HG03565 (cell line): ENCODE data around the gene SSH2.
"Not testable (repeated sequence)": the region's sequence is repeated elsewhere in the genome, so short reads cannot be mapped to it uniquely, and the experiment has no call there.

ENCODE experiments used
- ATAC-seq: cut with Tn5 transposase; IDR thresholded peaks from one replicate; pipeline ENCODE4 v1.9.1; 2021; ENCODE audit warnings: mild to moderate bottlenecking, moderate library complexity; ENCODE audit not compliant: unreplicated experiment

The SSH2 gene

GRCh38 chr17:29929006-29929532 is 959 bp downstream of the SSH2 start:
- no peak for ATAC-seq

GRCh38 chr17:29927546-29927945 is 2.5 kb downstream of the SSH2 start:
- no peak for ATAC-seq

GRCh38 chr17:29924786-29925185 is 5.2 kb downstream of the SSH2 start:
- no peak for ATAC-seq

DNA sequence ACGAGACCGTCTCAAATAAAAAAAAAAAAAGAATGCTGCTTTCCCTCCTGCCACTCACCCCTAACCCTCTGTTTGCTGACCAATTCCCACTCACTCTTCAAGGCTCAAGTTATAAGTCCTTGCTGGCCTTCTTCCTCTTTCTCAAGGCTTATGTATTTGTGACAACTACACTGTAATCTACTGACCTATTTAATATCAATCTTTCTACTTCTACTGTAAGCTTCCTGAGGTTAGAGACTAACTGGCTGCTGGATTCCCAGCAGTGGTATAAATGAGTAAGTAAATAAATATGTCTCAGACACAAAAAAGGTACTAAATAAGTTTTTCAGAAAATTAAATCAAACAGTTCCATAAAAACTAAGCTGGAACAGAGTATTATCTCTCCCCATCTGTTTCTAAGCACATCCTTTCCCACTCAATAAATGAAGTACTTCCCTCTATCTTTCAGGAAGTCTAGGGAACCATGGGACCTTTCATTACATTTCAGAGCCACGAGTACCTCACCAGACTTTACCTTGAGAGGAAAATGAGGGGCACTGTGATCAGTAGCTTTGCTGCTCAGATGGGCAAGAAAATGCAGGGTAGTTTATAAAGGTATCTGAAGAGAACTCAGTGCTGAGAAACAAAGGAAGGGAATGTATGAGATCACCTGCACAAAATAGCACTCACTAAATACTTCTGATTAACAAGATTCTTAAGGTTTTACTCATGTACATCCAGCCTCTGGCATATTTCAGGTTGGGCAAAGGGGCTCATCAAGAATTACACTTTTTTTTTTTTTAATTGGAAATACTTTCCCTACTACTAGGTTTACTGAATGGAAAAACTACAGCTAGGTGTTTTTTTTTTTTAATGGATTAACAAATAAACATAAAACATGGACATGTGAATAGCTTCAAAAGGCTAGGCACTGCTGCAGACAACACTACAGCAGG is 10.8 kb downstream of the SSH2 start:
- ATAC-seq, result no peak

- ATAC-seq, result no peak
These were observed 12.0 kb downstream of the SSH2 start for GRCh38 chr17:29918016-29918415.

DNA sequence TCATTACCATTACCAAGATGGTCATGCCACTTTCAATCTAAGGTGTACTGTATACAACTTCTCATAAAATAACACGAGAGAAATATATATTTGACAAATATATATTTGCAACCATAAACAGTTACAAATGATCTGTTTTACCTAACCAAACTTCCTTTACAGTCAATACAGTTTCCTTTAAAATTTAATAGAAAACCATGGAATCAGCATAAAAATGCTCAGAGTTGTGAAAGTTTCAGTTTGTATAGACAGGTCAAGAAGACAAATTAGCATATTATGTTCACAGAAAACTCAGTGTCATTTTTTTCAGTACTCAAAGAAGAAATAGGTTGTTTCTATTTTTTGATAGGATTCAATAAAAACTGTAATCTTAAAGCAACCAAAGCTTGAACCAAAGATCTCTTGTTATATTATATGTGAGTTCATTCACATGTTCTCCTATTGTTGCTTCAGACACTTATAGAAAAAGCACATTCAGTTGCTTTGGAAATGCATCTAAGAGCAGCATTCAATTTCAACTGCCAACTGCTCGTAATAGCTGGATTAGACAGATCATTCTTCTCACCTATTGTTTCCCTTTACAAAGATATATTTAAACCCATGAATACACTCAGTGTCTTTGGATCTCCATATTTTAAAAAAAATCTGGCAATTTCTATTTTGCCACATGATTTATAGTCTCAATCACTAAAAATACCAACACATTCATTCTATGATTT is 15.1 kb downstream of the SSH2 start:
- ATAC-seq, result no peak

DNA sequence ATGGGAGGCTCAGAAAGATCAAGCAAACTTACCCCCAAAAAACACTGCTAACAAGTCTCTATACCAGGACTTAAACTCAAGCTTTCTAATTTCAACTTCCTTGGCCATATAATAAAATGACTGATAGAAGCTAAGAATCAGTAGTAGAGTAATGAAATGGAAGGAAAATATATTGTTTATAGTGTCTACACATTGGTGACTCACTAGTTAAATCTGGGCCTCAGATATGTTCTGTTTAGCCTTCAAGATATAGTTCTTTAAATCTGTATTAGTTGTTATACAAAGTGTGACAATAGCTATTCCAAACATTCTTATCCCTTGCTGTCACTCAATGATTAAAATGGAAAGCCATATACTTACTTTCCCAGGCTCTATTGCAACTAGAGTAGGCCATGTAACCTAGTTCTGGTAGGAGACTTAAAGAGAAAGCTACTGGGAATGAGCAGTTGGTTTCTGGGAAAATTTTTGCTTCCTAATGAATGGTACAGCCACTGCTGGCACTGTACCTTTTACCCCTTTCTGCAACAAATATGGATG is 18.3 kb downstream of the SSH2 start:
- ATAC-seq, result no peak

DNA sequence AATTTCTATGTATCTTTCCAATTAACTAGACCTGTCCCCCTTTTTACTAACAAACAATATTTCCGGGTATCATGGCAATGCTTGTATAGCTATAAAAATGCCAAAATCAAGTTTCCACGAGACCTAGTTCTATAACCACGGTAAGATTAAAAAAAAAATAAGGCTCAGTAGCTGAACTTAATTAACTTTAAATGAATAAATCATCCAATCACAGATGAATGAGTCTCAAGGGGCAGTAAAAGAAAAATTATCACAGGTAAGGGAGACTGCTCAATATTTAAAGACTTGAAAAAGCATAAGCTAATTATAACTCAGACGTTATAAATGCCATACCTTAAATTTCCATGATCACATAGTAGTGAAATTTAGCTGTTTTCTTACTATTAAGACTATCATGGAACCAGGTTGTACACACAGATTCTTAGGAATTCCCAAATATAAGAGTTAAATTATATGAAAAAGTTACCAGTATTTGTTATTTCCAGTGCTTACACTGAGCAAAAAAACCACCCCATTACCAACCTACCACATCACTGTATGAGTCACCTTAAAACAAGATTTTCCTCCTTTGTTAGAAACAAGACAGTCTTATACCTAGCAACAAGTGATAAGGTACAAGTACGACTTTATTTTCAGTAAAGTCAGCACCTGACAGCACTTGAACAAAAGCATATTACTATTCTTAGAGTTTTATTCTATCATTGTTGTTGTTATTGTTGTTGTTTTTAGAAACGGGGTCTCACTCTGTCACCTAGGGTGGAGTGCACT is 20.6 kb downstream of the SSH2 start:
- no peak for ATAC-seq

GRCh38 chr17:29906969-29907368 is 23.1 kb downstream of the SSH2 start:
- no peak for ATAC-seq

- no peak for ATAC-seq
These were observed 24.2 kb downstream of the SSH2 start for GRCh38 chr17:29905879-29906167.

- no peak for ATAC-seq
These were observed 24.7 kb downstream of the SSH2 start for GRCh38 chr17:29905086-29905878.

GRCh38 chr17:29903471-29903870 is 26.6 kb downstream of the SSH2 start:
- no peak for ATAC-seq

- ATAC-seq, result not testable (repeated sequence)
These were observed 32.9 kb downstream of the SSH2 start for GRCh38 chr17:29897136-29897535.

DNA sequence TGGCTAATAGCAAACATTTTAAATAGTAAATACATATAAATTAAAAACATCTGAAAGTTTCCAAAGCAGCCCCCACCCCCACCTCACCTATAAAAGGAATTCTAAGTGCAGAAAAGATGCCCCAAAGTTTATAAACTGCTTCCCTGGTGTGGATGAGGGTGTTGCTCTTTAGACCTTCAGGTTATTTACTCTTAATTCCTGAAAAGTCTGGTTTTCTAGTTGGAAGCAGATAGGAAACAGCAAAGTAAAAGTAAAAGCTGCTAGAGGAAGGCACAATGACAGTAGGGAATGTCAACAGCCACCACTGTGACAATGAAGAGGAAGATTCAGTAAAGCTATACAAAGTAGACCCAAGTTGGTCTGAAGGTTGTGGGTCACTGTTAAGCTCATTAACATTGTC is 37.8 kb downstream of the SSH2 start:
- no peak for ATAC-seq

DNA sequence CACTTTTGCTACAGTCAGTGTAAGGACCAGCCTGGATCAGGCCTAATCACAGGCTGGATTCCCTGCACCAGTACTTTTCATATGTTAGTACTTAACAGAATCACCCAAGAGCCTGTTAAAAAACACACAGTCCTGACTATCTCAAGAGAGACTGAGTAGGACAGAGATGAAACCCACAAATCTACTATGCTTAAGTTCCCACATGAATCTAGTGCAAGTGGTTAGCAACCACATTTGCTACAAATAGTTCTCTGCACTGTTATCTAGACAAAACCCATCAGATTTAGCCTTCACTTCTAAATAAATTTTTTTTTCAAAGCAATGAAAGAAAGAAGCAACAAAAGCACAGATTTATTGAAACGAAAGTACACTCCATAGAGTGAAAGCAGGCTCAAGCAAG is 38.9 kb downstream of the SSH2 start:
- no peak for ATAC-seq

DNA sequence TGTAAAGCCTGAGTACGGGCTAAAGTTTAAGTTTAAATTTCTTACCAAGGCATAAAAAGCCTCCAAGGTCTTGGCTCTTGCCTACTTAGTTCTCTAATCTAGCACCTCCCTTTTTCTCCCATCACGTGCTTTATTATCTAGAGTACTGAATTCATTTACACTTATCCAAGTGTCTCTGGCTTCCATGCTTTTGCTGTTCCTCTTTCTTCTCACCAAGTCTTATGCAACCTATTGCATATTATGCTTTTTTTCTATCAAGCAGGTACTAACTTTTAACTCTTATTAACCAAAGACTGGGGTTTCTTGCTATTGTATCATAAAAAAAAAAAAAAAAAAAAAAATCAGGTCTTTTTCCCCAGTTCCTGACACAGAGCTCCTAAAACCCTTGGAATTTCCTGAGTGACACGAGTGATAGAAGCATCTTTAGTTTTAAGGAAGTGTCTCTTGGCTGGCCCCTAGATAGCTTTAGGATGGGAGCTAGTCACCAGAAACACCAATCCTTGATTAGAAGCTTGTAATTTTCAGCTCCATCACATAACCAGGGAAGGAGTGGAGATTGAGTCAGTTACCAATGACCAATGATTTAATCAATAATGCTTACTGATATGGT is 44.9 kb downstream of the SSH2 start:
- ATAC-seq, result no peak

- ATAC-seq, result no peak
These were observed 46.5 kb downstream of the SSH2 start for GRCh38 chr17:29883497-29883896.

- no peak for ATAC-seq
These were observed 48.8 kb downstream of the SSH2 start for GRCh38 chr17:29881256-29881655.

- ATAC-seq, result no peak
These were observed 50.0 kb downstream of the SSH2 start for GRCh38 chr17:29880031-29880430.
